WTC11 (cell line): ENCODE measurements around the gene RIC8B. TPM values are rescaled to one million over a fixed set of nuclear protein-coding genes. Genes with fewer than 3 reads are reported as not detected.

Experiments
- ATAC-seq: fragments of 200-7000 bp; cut with Tn5 transposase; 2 replicates; pipeline ENCODE4 v1.10.0; 2021; ENCODE audit warnings: mild to moderate bottlenecking, moderate library complexity
- CTCF ChIA-PET: fragments of 300-600 bp; sonication (Branson Sonifier 250); formaldehyde crosslinking; loops from one replicate; lab custom pipeline; 2021; ENCODE audit warnings: antibody characterized with exemption; lab: Charles Lee
- POLR2A ChIA-PET: fragments of 350-600 bp; sonication (Branson Sonifier 250); formaldehyde crosslinking; loops from one replicate; lab custom pipeline; 2021; ENCODE audit warnings: antibody characterized with exemption; lab: Charles Lee
- DNase-seq: peaks from one replicate; pipeline ENCODE4 v3.0.0; 2021; ENCODE audit warnings: low spot score
- H3K27ac Mint-ChIP-seq: 2 replicates; pipeline ENCODE4 v1.8.0; 2021; ENCODE audit warnings: mixed read lengths
- H3K27me3 Mint-ChIP-seq: 2 replicates; pipeline ENCODE4 v1.8.0; 2021; ENCODE audit warnings: low read depth, mild to moderate bottlenecking, moderate library complexity, mixed read lengths
- H3K36me3 Mint-ChIP-seq: 2 replicates; pipeline ENCODE4 v1.8.0; 2021; ENCODE audit warnings: mixed read lengths
- H3K4me1 Mint-ChIP-seq: 2 replicates; pipeline ENCODE4 v1.8.0; 2022; ENCODE audit warnings: mixed read lengths
- H3K4me3 Mint-ChIP-seq: 2 replicates; pipeline ENCODE4 v1.8.0; 2021; ENCODE audit warnings: mild to moderate bottlenecking, moderate library complexity, mixed read lengths
- H3K9me3 Mint-ChIP-seq: 2 replicates; pipeline ENCODE4 v1.8.0; 2021; ENCODE audit warnings: mixed read lengths
- ESRRA ChIP-seq: sonication (generic); formaldehyde crosslinking; IDR thresholded peaks from 2 replicates; pipeline ENCODE4 v1.8.1; 2022; ENCODE audit warnings: mild to moderate bottlenecking, missing genetic modification reagents, borderline replicate concordance
- ETV6 ChIP-seq: sonication (generic); formaldehyde crosslinking; IDR thresholded peaks from 2 replicates; pipeline ENCODE4 v1.8.1; 2022; ENCODE audit warnings: mild to moderate bottlenecking, missing genetic modification reagents
- FOXJ3 ChIP-seq: sonication (generic); formaldehyde crosslinking; IDR thresholded peaks from 2 replicates; pipeline ENCODE4 v1.9.0; 2021; ENCODE audit warnings: missing genetic modification reagents, mild to moderate bottlenecking, borderline replicate concordance
- FOXK1 ChIP-seq: sonication (generic); formaldehyde crosslinking; IDR thresholded peaks from 2 replicates; pipeline ENCODE4 v1.8.0; 2022; ENCODE audit warnings: mild to moderate bottlenecking, moderate library complexity, missing genetic modification reagents
- GABPB1 ChIP-seq: sonication (generic); formaldehyde crosslinking; IDR thresholded peaks from 2 replicates; pipeline ENCODE4 v1.8.1; 2023; ENCODE audit warnings: mild to moderate bottlenecking, missing genetic modification reagents
- HMGA2 ChIP-seq: fragments of 250-450 bp; sonication (Bioruptor Pico); IDR thresholded peaks from 2 replicates; pipeline ENCODE4 v1.4.0; 2021; ENCODE audit warnings: mild to moderate bottlenecking, moderate library complexity
- IRF2 ChIP-seq: sonication (generic); formaldehyde crosslinking; IDR thresholded peaks from 2 replicates; pipeline ENCODE4 v1.8.0; 2022; ENCODE audit warnings: low read depth, missing genetic modification reagents, borderline replicate concordance
- MYBL2 ChIP-seq: sonication (generic); formaldehyde crosslinking; IDR thresholded peaks from 2 replicates; pipeline ENCODE4 v1.8.1; 2023; ENCODE audit warnings: mild to moderate bottlenecking, moderate library complexity, missing genetic modification reagents
- NFATC4 ChIP-seq: fragments of 250-450 bp; sonication (Bioruptor Pico); IDR thresholded peaks from 2 replicates; pipeline ENCODE4 v1.9.0; 2021; ENCODE audit warnings: mild to moderate bottlenecking
- NR2C2 ChIP-seq: sonication (generic); formaldehyde crosslinking; IDR thresholded peaks from 2 replicates; pipeline ENCODE4 v1.8.0; 2022; ENCODE audit warnings: mild to moderate bottlenecking, missing genetic modification reagents
- RORB ChIP-seq: fragments of 250-450 bp; sonication (Bioruptor Pico); IDR thresholded peaks from 2 replicates; pipeline ENCODE4 v1.9.0; 2021; ENCODE audit warnings: mild to moderate bottlenecking
- SMAD3 ChIP-seq: sonication (generic); formaldehyde crosslinking; IDR thresholded peaks from 2 replicates; pipeline ENCODE4 v1.8.0; 2022; ENCODE audit warnings: missing genetic modification reagents, mild to moderate bottlenecking, borderline replicate concordance
- TEAD4 ChIP-seq: sonication (generic); formaldehyde crosslinking; IDR thresholded peaks from 2 replicates; pipeline ENCODE4 v1.8.0; 2022; ENCODE audit warnings: mild to moderate bottlenecking, missing genetic modification reagents
- TP53 ChIP-seq: sonication (generic); formaldehyde crosslinking; IDR thresholded peaks from 2 replicates; pipeline ENCODE4 v1.8.1; 2023; ENCODE audit warnings: mild to moderate bottlenecking, missing genetic modification reagents
- ZNF396 ChIP-seq: fragments of 250-450 bp; sonication (Bioruptor Pico); IDR thresholded peaks from 2 replicates; pipeline ENCODE4 v1.8.0; 2021; ENCODE audit warnings: mild to moderate bottlenecking, moderate library complexity, borderline replicate concordance
- total RNA-seq: library from RNA; stranded (reverse); gene quantifications from 3 replicates; pipeline ENCODE4 v1.2.3, GENCODE V29; 2021
- TF ChIP-seq, protein P1 (sequence below): sonication (generic); formaldehyde crosslinking; IDR thresholded peaks from 2 replicates; pipeline ENCODE4 v1.8.1; 2022; ENCODE audit warnings: mild to moderate bottlenecking, missing genetic modification reagents, moderate library complexity, borderline replicate concordance
- TF ChIP-seq, protein P2 (sequence below): sonication (generic); formaldehyde crosslinking; conservative IDR thresholded peaks from 2 replicates; pipeline ENCODE4 v1.8.1; 2022; ENCODE audit warnings: mild to moderate bottlenecking, missing genetic modification reagents
- TF ChIP-seq, protein P3 (sequence below): fragments of 250-450 bp; sonication (Bioruptor Pico); IDR thresholded peaks from 2 replicates; pipeline ENCODE4 v2.1.2; 2022; ENCODE audit warnings: mild to moderate bottlenecking, moderate library complexity
- TF ChIP-seq, protein P4 (sequence below): fragments of 250-450 bp; sonication (Bioruptor Pico); IDR thresholded peaks from 2 replicates; pipeline ENCODE4 v1.8.0; 2021; ENCODE audit warnings: mild to moderate bottlenecking
- TF ChIP-seq, protein P5 (sequence below): fragments of 250-450 bp; sonication (Bioruptor Pico); IDR thresholded peaks from 2 replicates; pipeline ENCODE4 v1.9.0; 2021; ENCODE audit warnings: mild to moderate bottlenecking
- TF ChIP-seq, protein P6 (sequence below): fragments of 250-450 bp; sonication (Bioruptor Pico); IDR thresholded peaks from 2 replicates; pipeline ENCODE4 v1.9.0; 2021; ENCODE audit warnings: moderate library complexity, mild to moderate bottlenecking, inconsistent platforms, borderline replicate concordance
- TF ChIP-seq, protein P7 (sequence below): fragments of 200-600 bp; IDR thresholded peaks from 2 replicates; pipeline ENCODE4 v1.8.0; 2022; ENCODE audit warnings: antibody characterized with exemption
- TF ChIP-seq, protein P8 (sequence below): fragments of 250-450 bp; sonication (Bioruptor Pico); IDR thresholded peaks from 2 replicates; pipeline ENCODE4 v1.9.0; 2021; ENCODE audit warnings: mild to moderate bottlenecking

RIC8B gene
- total RNA-seq, 1 experiment from 2014 or later = 20.2 TPM

DNA sequence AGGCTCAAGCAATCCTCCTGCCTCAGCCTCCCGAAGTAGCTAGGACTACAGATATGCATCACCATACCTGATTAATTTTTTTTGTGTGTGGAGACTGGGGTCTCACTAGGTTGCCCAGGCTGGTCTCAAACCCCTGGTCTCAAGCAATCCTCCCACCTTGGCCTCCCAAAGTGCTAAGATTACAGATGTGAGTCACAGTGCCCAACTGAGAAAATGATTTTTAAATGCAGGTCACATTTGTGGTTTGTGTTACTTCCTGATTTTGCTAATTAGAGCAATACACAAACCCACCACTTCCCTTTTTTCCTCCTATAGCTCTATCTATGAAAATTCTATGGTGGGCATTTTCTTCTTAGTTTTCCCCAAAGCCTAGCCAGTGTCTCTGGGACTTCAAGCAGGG is 135.7 kb downstream of the RIC8B start:
- TF ChIP-seq TP53 (CRISPR knock-in tag) (no peak), NFATC4 (CRISPR knock-in tag) (no peak), HMGA2 (no peak), FOXK1 (no peak), ZNF396 (CRISPR knock-in tag) (no peak), TEAD4 (CRISPR knock-in tag) (no peak), RORB (no peak), ESRRA (CRISPR knock-in tag) (no peak), ETV6 (CRISPR knock-in tag) (no peak), GABPB1 (CRISPR knock-in tag) (no peak), SMAD3 (CRISPR knock-in tag) (no peak), IRF2 (no peak), NR2C2 (CRISPR knock-in tag) (no peak)
- TF ChIP-seq, protein P1, sequence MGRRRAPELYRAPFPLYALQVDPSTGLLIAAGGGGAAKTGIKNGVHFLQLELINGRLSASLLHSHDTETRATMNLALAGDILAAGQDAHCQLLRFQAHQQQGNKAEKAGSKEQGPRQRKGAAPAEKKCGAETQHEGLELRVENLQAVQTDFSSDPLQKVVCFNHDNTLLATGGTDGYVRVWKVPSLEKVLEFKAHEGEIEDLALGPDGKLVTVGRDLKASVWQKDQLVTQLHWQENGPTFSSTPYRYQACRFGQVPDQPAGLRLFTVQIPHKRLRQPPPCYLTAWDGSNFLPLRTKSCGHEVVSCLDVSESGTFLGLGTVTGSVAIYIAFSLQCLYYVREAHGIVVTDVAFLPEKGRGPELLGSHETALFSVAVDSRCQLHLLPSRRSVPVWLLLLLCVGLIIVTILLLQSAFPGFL (CRISPR knock-in tag) = no peak
- TF ChIP-seq, protein P2, sequence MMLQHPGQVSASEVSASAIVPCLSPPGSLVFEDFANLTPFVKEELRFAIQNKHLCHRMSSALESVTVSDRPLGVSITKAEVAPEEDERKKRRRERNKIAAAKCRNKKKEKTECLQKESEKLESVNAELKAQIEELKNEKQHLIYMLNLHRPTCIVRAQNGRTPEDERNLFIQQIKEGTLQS (CRISPR knock-in tag) = no peak
- Mint-ChIP-seq H3K27ac (no peak overlapping the region), H3K4me3 (no peak overlapping the region), H3K4me1 (peaks cover 3% of the 10 kb centered on the region; the same call in 1 of the 2 replicates), H3K9me3 (peaks cover 6% of the 10 kb centered on the region), H3K36me3 (no peaks in the 10 kb centered on the region), H3K27me3 (peaks cover 6% of the 10 kb centered on the region)
- POLR2A ChIA-PET = no interaction called here
- DNase-seq (no peak), ATAC-seq (no peak)
- CTCF ChIA-PET = interaction anchor here (5.7 kb wide), 1 partner anchor 9 kb away, joined by 53 read pairs; no protein-coding TSS in a partner anchor

DNA sequence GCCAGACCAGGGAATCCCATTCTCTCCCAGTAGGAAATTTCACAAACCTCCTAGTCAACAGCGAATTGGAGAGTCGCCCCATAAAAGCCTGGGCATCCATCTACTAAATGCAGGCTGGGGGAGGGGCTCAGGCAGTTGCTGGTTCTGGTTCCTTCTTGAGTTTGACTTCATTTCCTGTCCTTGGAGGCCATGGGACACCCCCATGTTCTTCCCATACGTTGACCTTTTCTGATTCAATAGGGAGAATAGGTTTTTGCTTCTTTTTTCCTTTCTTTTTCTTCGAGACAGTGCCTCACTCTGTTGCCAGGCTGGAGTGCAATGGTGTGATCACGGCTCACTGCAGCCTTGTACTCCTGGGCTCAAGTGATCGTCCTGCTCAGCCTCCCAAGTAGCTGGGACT is 137.1 kb downstream of the RIC8B start:
- CTCF ChIA-PET = no interaction called here
- Mint-ChIP-seq H3K4me1 (peaks cover 3% of the 10 kb centered on the region; the same call in 1 of the 2 replicates), H3K9me3 (peaks cover 4% of the 10 kb centered on the region), H3K27me3 (peaks cover 6% of the 10 kb centered on the region), H3K36me3 (no peaks in the 10 kb centered on the region), H3K4me3 (no peak overlapping the region), H3K27ac (no peak overlapping the region)
- ATAC-seq (no peak), DNase-seq (no peak)
- POLR2A ChIA-PET = interaction anchor here (0.6 kb wide), 1 partner anchor 1154 kb away, joined by 3 read pairs; no protein-coding TSS in a partner anchor
- TF ChIP-seq MYBL2 (CRISPR knock-in tag) = no peak
- TF ChIP-seq, protein P3, sequence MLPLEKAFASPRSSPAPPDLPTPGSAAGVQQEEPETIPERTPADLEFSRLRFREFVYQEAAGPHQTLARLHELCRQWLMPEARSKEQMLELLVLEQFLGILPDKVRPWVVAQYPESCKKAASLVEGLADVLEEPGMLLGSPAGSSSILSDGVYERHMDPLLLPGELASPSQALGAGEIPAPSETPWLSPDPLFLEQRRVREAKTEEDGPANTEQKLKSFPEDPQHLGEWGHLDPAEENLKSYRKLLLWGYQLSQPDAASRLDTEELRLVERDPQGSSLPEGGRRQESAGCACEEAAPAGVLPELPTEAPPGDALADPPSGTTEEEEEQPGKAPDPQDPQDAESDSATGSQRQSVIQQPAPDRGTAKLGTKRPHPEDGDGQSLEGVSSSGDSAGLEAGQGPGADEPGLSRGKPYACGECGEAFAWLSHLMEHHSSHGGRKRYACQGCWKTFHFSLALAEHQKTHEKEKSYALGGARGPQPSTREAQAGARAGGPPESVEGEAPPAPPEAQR = no peak
- TF ChIP-seq NR2C2 (CRISPR knock-in tag) = no peak
- TF ChIP-seq, protein P4, sequence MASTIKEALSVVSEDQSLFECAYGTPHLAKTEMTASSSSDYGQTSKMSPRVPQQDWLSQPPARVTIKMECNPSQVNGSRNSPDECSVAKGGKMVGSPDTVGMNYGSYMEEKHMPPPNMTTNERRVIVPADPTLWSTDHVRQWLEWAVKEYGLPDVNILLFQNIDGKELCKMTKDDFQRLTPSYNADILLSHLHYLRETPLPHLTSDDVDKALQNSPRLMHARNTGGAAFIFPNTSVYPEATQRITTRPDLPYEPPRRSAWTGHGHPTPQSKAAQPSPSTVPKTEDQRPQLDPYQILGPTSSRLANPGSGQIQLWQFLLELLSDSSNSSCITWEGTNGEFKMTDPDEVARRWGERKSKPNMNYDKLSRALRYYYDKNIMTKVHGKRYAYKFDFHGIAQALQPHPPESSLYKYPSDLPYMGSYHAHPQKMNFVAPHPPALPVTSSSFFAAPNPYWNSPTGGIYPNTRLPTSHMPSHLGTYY (CRISPR knock-in tag) = no peak
- TF ChIP-seq ETV6 (CRISPR knock-in tag) = no peak
- TF ChIP-seq, protein P2 (CRISPR knock-in tag) = no peak
- TF ChIP-seq, protein P5, sequence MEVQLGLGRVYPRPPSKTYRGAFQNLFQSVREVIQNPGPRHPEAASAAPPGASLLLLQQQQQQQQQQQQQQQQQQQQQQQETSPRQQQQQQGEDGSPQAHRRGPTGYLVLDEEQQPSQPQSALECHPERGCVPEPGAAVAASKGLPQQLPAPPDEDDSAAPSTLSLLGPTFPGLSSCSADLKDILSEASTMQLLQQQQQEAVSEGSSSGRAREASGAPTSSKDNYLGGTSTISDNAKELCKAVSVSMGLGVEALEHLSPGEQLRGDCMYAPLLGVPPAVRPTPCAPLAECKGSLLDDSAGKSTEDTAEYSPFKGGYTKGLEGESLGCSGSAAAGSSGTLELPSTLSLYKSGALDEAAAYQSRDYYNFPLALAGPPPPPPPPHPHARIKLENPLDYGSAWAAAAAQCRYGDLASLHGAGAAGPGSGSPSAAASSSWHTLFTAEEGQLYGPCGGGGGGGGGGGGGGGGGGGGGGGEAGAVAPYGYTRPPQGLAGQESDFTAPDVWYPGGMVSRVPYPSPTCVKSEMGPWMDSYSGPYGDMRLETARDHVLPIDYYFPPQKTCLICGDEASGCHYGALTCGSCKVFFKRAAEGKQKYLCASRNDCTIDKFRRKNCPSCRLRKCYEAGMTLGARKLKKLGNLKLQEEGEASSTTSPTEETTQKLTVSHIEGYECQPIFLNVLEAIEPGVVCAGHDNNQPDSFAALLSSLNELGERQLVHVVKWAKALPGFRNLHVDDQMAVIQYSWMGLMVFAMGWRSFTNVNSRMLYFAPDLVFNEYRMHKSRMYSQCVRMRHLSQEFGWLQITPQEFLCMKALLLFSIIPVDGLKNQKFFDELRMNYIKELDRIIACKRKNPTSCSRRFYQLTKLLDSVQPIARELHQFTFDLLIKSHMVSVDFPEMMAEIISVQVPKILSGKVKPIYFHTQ = no peak
- TF ChIP-seq, protein P6, sequence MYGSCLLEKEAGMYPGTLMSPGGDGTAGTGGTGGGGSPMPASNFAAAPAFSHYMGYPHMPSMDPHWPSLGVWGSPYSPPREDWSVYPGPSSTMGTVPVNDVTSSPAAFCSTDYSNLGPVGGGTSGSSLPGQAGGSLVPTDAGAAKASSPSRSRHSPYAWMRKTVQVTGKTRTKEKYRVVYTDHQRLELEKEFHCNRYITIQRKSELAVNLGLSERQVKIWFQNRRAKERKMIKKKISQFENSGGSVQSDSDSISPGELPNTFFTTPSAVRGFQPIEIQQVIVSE (CRISPR knock-in tag) = no peak
- TF ChIP-seq, protein P7, sequence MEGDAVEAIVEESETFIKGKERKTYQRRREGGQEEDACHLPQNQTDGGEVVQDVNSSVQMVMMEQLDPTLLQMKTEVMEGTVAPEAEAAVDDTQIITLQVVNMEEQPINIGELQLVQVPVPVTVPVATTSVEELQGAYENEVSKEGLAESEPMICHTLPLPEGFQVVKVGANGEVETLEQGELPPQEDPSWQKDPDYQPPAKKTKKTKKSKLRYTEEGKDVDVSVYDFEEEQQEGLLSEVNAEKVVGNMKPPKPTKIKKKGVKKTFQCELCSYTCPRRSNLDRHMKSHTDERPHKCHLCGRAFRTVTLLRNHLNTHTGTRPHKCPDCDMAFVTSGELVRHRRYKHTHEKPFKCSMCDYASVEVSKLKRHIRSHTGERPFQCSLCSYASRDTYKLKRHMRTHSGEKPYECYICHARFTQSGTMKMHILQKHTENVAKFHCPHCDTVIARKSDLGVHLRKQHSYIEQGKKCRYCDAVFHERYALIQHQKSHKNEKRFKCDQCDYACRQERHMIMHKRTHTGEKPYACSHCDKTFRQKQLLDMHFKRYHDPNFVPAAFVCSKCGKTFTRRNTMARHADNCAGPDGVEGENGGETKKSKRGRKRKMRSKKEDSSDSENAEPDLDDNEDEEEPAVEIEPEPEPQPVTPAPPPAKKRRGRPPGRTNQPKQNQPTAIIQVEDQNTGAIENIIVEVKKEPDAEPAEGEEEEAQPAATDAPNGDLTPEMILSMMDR = no peak
- TF ChIP-seq, protein P8, sequence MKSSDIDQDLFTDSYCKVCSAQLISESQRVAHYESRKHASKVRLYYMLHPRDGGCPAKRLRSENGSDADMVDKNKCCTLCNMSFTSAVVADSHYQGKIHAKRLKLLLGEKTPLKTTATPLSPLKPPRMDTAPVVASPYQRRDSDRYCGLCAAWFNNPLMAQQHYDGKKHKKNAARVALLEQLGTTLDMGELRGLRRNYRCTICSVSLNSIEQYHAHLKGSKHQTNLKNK (CRISPR knock-in tag) = no peak
- no peak for TF ChIP-seq FOXJ3 (CRISPR knock-in tag)
